Small intestine (tissue), 7 donors: ENCODE measurements around the gene SWT1. TPM values are rescaled to one million over a fixed set of nuclear protein-coding genes. Genes with fewer than 3 reads are reported as not detected.
"Not testable (repeated sequence)": the region's sequence is repeated elsewhere in the genome, so short reads cannot be mapped to it uniquely, and the experiment has no call there.

Source experiments
- DNase-seq, 2 donors: peaks; one replicate each; pipeline versions ENCODE4 v3.0.0 to v3.0.0-alpha.2; 2013
- FAIRE-seq: peaks from 2 replicates; lab custom pipeline; 2012; peaks lifted over from hg19 to GRCh38; lab: Jason Lieb, UNC
- H3K27ac ChIP-seq, 3 donors: one replicate each; pipeline ENCODE4 v1.5.1; 2013; ENCODE audit warnings: low read length in 2 of 3, mild to moderate bottlenecking in 2 of 3, control low read depth in 1 of 3, inconsistent platforms in 1 of 3, low read depth in 1 of 3, moderate library complexity in 1 of 3
- H3K27me3 ChIP-seq, 3 donors: one replicate each; pipeline ENCODE4 v1.6.1; 2013; ENCODE audit warnings: low read length in 3 of 3, inconsistent platforms in 1 of 3; ENCODE audit not compliant: control insufficient read depth in 3 of 3, insufficient read depth in 3 of 3
- H3K36me3 ChIP-seq, 3 donors: one replicate each; pipeline ENCODE4 v1.6.1; 2013; ENCODE audit warnings: low read length in 3 of 3, inconsistent platforms in 1 of 3, low read depth in 1 of 3, mild to moderate bottlenecking in 1 of 3, moderate library complexity in 1 of 3; ENCODE audit not compliant: control insufficient read depth in 3 of 3, insufficient read depth in 2 of 3
- H3K4me1 ChIP-seq, 3 donors: one replicate each; pipeline ENCODE4 v1.6.1; 2013; ENCODE audit warnings: low read length in 2 of 3, inconsistent platforms in 1 of 3, low read depth in 1 of 3, mild to moderate bottlenecking in 1 of 3, moderate library complexity in 1 of 3; ENCODE audit not compliant: control insufficient read depth in 3 of 3, insufficient read depth in 2 of 3
- H3K4me3 ChIP-seq, 3 donors: one replicate each; pipeline ENCODE4 v1.5.1; 2013; ENCODE audit warnings: low read length in 3 of 3, control low read depth in 1 of 3, inconsistent platforms in 1 of 3, low read depth in 1 of 3, mild to moderate bottlenecking in 1 of 3, moderate library complexity in 1 of 3
- H3K9me3 ChIP-seq, 2 donors: one replicate each; pipeline ENCODE4 v1.6.1; 2013; ENCODE audit warnings: low read depth in 1 of 2, low read length in 1 of 2; ENCODE audit not compliant: control insufficient read depth in 2 of 2, insufficient read depth in 1 of 2
- WGBS, 3 donors: extraction: QIAGEN DNeasy Blood & Tissue Kit; methylation state at CpG; one replicate each; pipeline ENCODE4 v1.1.7; 2013; 5-methylcytosine and 5-hydroxymethylcytosine counted together
- polyA plus RNA-seq, 4 donors: library from polyadenylated mRNA; stranded (reverse) in 3 of 4; unstranded in 1 of 4; fragments of 200-250 nt in 3 of 4; fragments of 120-200 nt in 1 of 4; gene quantifications; one replicate each; pipeline versions ENCODE4 v1.2.1 to v1.2.3, GENCODE V29; 2013
- donor health status: healthy with polysubstance abuse.
- donor health status: control.
- donor health status: control.
- donor health status: Bipolar disorder and iron deficiency.
- donor health status: healthy.

The SWT1 gene
- polyA plus RNA-seq, 4 donors = 2.4 to 5.6 (median 4.2) TPM

DNA sequence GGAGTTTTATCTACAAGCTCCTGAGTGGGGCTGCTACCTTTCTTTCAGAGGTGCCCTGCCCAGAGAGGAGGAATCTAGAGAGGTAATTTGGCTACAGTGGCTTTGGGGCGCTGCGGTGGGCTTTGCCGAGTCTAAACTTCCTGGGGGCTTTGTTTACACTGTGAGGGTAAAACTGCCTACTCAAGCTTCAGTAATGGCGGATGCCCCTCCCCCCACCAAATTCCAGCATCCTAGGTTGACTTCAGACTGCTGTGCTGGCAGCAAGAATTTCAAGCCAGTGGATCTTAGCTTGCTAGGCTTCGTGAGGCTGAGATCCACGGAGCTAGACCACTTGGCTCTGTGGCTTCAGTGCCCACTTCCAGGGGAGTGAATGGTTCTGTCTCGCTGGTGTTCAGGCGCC lies 43.9 kb downstream of the SWT1 start:
- Histone ChIP-seq H3K36me3 (peaks cover 0 to 12% (median 0%) of the 10 kb centered on the region in 3 donors), H3K4me1 (no peaks in the 10 kb centered on the region), H3K4me3 (no peak overlapping the region), H3K9me3 (peaks cover 0 to 10% of the 10 kb centered on the region in 2 donors), H3K27ac (no peak overlapping the region), H3K27me3 (no peaks in the 10 kb centered on the region)
- FAIRE-seq (no peak), DNase-seq (no peak)
- 93 to 97% (median 95%) methylated on average over 8 of the region's 8 CpGs for WGBS, 3 donors

DNA sequence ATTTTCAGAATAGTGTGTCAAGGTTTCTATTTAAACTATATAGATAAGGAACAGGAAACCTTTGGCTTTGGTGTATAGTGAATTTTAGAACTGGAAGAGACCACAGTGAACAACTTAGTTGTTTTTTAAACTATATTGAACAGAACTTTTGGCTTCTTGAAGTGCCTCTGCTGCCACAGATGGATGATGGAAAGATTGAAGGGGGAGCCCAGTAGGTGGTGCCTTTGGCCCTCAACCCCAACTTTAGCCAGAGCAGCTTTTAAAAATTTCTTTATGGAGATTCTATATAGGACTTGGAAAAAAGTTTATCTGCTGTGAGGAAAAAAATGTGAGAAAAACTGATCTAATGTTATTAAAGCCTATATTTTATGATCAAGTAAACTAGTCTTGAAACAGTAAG lies 50.2 kb downstream of the SWT1 start:
- no peak for FAIRE-seq
- Histone ChIP-seq H3K27me3 (no peaks in the 10 kb centered on the region), H3K36me3 (peaks cover 0 to 3% (median 2%) of the 10 kb centered on the region in 3 donors), H3K4me3 (no peak overlapping the region), H3K9me3 (no peaks in the 10 kb centered on the region), H3K27ac (no peak overlapping the region), H3K4me1 (no peaks in the 10 kb centered on the region)
- DNase-seq = no peak

DNA sequence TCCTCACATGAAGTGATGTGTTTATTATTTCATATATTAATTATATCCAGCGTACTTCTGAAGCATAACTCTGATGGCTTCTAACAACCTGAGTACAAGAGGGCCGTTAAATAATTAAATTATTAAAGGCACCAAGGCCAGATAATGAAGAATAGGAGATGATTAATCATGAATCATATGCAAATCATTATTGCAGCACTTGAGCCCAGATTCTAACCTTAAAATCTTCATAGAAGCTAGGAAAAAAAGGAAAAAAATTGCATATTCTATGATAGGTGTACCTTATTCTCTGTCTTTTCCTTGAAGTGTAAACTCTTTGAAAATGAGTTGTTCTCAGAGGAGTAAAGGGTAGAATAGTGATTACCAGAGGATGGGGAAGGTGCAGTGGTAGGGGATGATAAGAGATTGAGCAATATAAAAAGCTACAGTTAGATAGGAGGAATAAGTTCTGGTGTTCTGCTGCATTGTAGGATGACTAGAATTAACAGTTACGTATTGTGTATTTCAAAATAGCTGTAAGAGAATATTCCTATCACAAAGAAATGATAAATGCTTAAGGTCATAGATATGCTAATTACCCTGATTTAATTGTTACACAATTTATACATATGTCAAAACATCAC lies 51.1 kb downstream of the SWT1 start:
- WGBS, 3 donors = 76 to 87% (median 84%) methylated on average over 3 of the region's 3 CpGs
- Histone ChIP-seq H3K36me3 (peaks cover 0 to 3% (median 2%) of the 10 kb centered on the region in 3 donors), H3K9me3 (no peaks in the 10 kb centered on the region), H3K27ac (no peak overlapping the region), H3K4me3 (no peak overlapping the region), H3K27me3 (no peaks in the 10 kb centered on the region), H3K4me1 (no peaks in the 10 kb centered on the region)
- DNase-seq = no peak
- FAIRE-seq = no peak

DNA sequence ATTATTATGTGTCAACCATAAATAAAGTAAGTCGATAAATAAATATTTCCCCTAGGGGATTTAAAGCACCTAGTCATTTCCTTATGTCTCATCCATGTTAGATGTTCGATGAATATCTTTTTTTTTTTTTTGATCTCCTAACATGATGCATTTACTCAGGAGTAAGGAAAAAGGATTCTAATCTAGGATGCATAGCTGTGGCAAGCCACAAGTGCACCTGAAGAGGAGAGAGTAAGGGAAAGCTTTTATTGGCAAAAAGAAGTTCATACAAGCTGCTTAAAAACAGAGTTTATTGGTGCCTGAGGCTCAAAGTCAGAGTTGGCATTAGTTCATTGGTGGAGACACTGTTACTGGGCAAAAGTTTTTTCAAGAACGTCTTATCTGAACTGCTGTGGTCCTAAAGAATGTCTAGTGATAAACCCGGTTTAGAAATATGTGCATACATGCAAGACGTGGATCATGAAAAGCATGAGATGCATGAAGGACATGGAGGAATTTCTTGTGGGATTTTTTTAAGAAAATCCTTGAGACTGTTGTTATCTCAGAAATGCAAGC lies 51.7 kb downstream of the SWT1 start:
- WGBS, 3 donors = 90 to 94% (median 91%) methylated on average over 5 of the region's 5 CpGs
- H3K4me3 ChIP-seq = no peak overlapping the region
- H3K9me3 ChIP-seq = no peaks in the 10 kb centered on the region
- no peaks in the 10 kb centered on the region for H3K27me3 ChIP-seq
- no peaks in the 10 kb centered on the region for H3K4me1 ChIP-seq
- peaks cover 0 to 3% (median 2%) of the 10 kb centered on the region in 3 donors for H3K36me3 ChIP-seq
- no peak for DNase-seq
- H3K27ac ChIP-seq = no peak overlapping the region
- FAIRE-seq = no peak

DNA sequence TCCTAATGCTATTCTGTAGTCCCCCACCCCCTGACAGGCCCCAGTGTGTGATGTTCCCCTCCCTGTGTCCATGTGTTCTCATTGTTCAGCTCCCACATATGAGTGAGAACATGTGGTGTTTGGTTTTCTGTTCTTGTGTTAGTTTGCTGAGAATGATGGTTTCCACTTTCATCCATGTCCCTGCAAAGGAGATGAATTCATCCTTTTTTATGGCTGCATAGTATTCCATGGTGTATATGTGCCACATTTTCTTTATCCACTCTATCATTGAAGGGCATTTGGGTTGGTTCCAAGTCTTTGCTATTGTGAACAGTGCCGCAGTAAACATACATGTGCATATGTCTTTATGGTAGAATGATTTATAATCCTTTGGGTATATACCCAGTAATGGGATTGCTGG lies 52.4 kb downstream of the SWT1 start:
- not testable (repeated sequence) for H3K27me3 ChIP-seq, DNase-seq, H3K36me3 ChIP-seq, H3K4me3 ChIP-seq, FAIRE-seq, H3K27ac ChIP-seq, H3K9me3 ChIP-seq, H3K4me1 ChIP-seq
- 90 to 100% (median 93%) methylated on average over 1 of the region's 1 CpG for WGBS, 3 donors

DNA sequence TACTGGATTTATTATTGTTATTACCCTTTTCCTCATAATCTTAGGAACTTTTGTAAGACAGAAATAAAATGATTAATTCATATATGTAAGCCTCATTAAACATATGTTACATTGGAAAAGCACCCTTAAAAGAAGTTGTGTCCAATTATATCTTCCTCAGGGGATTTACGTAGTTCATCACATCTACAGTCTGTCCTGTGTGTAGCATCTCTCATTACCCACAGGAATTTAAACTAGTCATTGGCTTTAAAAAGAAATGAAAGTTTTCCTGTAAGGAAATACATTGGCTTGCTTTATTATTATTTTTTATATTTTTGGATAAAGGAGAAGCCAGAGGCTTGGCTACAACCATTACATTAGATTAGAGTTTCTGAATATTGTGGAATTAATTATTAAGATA lies 56.1 kb downstream of the SWT1 start:
- no peak for DNase-seq
- H3K27me3 ChIP-seq = no peaks in the 10 kb centered on the region
- no peak overlapping the region for H3K4me3 ChIP-seq
- no peak overlapping the region for H3K27ac ChIP-seq
- no peaks in the 10 kb centered on the region for H3K9me3 ChIP-seq
- H3K4me1 ChIP-seq = no peaks in the 10 kb centered on the region
- no peak for FAIRE-seq
- H3K36me3 ChIP-seq = peaks cover 0 to 5% (median 2%) of the 10 kb centered on the region in 3 donors
- 91 to 98% (median 94%) methylated on average over 1 of the region's 1 CpG for WGBS, 3 donors

DNA sequence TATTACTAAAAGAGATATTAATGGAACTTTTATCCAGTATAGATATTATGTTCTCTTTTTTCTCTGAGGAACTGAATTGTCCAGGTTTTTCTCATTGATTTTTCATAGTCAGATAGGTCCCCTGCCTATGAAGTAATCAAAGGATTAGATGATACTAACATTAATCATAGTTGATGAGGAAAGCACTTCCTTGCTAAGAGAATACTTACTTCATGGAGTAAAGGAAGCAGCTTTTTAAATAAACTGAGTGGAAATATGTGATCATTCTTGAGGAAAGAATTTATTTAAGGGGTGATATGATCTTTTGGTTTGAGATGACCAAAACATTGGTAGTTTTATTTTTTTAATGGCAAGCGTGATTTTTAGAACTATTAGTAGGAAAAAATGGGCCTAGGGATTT lies 58.9 kb downstream of the SWT1 start:
- DNase-seq = no peak
- Histone ChIP-seq H3K4me3 (no peak overlapping the region), H3K27ac (no peak overlapping the region), H3K36me3 (peaks cover 0 to 5% (median 0%) of the 10 kb centered on the region in 3 donors), H3K4me1 (no peaks in the 10 kb centered on the region), H3K9me3 (no peaks in the 10 kb centered on the region), H3K27me3 (no peaks in the 10 kb centered on the region)
- no peak for FAIRE-seq
- WGBS, 3 donors = 87 to 90% (median 88%) methylated on average over 1 of the region's 1 CpG

DNA sequence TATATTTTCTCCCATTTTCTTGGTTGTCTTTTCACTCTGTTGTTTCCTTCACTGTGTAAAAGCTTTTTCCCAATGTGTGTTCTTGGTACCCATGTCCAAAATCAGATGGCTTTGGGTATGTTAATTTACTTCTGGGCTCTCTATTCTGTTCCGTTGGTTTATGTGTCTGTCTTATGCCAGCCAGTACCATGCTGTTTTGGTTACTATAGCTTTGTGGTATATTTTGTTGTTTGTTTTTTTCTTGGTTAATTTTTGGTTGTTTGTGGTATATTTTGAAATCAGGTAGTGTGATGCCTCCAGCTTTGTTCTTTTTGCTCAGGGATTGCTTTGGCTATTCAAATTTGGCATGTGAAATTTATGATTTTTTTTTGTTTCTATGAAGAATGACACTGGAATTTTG lies 67.2 kb downstream of the SWT1 start:
- H3K27ac ChIP-seq = no peak overlapping the region
- FAIRE-seq (no peak), DNase-seq (no peak)
- H3K36me3 ChIP-seq = peaks cover 0 to 7% (median 3%) of the 10 kb centered on the region in 3 donors
- H3K4me1 ChIP-seq = no peaks in the 10 kb centered on the region
- 94 to 100% (median 95%) methylated on average over 1 of the region's 1 CpG for WGBS, 3 donors
- H3K4me3 ChIP-seq = no peak overlapping the region
- peaks cover 0 to 4% of the 10 kb centered on the region in 2 donors for H3K9me3 ChIP-seq
- H3K27me3 ChIP-seq = no peaks in the 10 kb centered on the region

DNA sequence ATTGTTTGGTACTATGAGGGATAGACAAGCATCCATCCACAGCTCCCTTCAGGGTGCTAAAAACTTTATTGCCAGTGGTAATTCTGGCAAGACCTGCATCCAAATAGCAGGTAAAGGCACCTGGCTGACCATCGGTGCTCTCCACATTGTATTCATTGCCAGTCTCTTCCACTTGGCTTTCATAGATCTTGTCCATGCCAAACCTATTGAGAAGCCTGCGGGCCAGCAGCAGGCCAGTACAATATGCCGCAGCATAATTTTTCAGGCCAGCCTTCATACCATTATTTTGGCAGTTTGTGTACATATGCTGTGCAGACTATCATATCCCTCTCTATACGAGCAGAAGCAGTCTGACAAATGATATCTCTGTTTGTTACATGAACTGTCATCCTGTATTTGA lies 70.2 kb downstream of the SWT1 start:
- H3K36me3 ChIP-seq = peaks cover 0 to 10% (median 3%) of the 10 kb centered on the region in 3 donors
- H3K4me3 ChIP-seq = no peak overlapping the region
- peaks cover 0 to 4% of the 10 kb centered on the region in 2 donors for H3K9me3 ChIP-seq
- no peaks in the 10 kb centered on the region for H3K4me1 ChIP-seq
- H3K27ac ChIP-seq = no peak overlapping the region
- FAIRE-seq (no peak), DNase-seq (no peak)
- WGBS, 3 donors = 90 to 95% (median 94%) methylated on average over 4 of the region's 4 CpGs
- no peaks in the 10 kb centered on the region for H3K27me3 ChIP-seq
